ENCODE results near the gene CCND3. TPM values are rescaled to one million over a fixed set of nuclear protein-coding genes. Genes with fewer than 3 reads are reported as not detected.

The CCND3 gene
- total and polyA plus RNA-seq, 2 of the 8 experiments (the other 6 are each of a cell fraction or from before 2014, with no cell fraction given): 30.6 to 32.9 TPM

DNA sequence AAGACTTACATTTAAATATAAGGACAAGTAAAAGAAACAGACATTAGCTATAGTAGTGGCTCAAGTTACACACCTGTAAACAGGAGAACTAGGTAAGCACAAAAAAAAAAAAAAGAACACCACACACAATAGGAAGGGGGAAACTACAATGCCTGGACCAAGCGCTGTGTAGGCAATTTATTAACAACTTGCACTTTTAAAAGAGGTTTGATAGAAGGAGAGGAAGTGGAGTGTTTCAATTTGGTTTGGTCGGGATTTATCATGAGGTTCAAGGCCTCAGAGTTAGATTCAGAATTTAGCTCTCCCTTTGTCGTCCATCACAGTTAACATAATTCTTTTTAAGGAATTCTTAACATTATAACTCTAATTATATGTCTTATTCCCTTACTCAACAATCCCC is 45.3 kb downstream of the CCND3 start (continued):
- no peak for TF ChIP-seq CHD2 (IDR thresholded peaks at IDR 0.05; ENCODE audit: low read length)
- TF ChIP-seq TCF12 (IDR thresholded peaks at IDR 0.05; ENCODE audit: low read depth, low read length): no peak
- TF ChIP-seq EP300 (IDR thresholded peaks at IDR 0.05; ENCODE audit: borderline replicate concordance in 1 of 2, low read depth in 2 of 2, low read length in 2 of 2): no peak
- no peak for TF ChIP-seq CHD1 (IDR thresholded peaks at IDR 0.05; ENCODE audit: low read depth, low read length)

Data from H1 (cell line).